Measurements from ENCODE around the gene UBE2I.
"Not testable (repeated sequence)": the region's sequence is repeated elsewhere in the genome, so short reads cannot be mapped to it uniquely, and the experiment has no call there.

Gene UBE2I

DNA sequence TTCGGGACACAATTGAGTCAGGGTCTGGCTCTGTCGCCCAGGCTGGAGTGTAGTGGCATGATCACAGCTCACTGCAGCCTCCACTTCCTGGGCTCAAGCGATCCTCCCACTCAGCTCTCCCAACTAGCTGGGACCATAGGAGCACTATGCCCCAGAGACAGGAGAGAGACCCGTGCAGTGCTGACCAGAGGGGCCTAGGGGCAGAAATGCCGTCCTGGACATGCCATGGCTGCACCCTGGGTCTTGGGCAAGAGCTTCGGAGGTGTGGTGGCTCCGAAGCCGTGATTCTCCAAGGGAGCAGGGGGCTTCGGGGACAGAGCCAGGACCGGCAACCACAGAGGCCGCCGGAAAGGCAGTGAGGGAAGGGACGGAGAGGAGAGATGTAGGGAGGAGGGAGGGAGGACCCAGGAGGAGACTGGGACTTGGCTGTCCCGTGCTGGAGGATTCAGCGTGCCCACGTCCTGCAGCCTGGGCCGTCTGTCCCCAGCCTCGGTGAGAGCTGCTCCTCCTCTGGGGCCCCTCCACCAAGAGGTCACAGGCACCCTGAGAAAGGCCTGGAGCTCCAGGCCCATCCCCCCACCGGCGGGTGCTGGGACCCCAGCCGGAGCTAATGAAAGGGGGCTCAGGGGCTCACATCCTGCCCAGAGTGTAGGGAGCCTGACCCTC lies 31.7 kb upstream of the UBE2I start:
- no peak for DNase-seq

- DNase-seq, result no peak
Observed at GRCh38 chr16:1278477-1278876, 31.0 kb upstream of the UBE2I start.

DNA sequence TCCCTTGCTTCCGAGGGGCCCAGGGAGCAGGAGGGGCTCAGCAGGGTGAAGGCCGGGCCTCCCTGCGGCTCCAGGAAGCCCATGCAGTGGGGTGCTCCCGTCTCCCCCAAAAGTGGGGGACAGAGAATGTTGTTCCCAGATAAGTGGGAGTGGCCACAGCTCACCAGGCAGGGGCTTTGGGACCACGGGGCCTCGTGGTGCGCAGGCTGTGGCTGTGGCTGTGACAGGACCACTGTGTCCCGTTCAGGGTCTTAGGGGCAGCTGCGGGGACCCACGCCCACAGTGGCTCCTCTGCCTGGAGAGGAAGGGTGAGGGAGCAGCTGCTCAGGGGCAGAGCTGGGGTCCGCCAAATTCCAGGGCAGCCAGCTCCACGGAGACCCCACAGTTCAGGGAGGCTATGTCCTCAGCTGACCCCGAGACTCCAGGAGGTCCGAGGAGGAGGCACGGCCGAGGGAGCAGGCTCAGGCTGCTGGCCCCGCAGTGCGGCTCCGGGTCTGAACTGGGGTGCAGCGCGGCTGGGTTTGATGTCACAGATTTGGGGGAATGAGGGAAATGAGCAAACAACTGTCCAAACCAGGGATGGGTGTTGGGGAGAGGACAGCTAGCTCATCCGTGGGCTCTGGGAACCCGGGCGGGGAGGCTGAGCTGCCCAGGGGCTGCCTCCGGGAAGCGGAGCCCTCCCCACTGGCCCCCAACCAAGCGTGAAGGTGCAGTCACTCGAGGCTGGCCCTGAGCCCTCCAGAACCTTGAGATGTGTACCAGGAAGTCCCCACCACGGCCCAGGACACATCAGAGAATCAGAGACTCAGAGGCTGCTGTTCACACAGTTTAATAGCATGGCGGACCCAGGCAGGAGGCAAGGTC lies 30.1 kb upstream of the UBE2I start:
- no peak for DNase-seq

- no peak for DNase-seq
Observed at GRCh38 chr16:1279945-1280589, 29.4 kb upstream of the UBE2I start.

DNA sequence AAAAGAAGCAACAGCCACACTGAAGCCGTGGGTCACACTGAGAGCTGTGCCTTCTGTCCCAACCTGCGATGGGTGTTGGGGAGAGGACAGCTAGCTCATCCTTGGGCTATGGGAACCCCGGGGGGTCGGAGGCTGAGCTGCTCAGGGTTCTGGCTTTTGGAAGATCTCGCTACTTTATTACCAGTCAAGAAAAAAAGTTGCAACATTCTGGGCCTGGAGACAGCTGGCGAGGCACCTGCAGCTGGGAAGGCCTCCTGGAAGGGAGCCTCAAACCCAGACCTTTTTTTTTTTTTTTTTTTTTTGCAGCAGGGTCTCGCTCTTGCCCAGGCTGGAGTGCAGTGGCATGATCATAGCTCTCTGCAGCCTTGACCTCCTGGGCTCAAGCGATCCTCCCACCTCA lies 28.7 kb upstream of the UBE2I start:
- DNase-seq, result no peak

DNA sequence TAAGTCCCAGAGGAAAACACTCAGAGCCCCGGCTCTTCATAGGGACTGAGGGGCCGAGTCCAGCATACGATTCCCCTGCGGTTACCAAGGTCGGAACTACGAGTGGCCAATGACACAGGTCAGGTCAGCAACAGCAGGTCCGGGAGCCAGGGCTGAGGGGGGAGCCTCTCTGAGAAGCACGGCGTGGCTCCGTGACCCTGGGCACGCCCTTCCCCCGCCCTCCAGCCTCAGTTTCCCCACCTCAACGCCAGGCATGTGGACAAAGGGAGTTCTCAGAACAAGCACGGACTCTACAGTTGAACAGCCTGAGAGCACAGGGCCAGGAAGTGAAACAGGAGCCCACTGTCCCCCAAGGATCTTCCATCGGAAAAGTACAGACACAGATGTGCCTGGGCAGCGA lies 27.9 kb upstream of the UBE2I start:
- no peak for DNase-seq

GRCh38 chr16:1282324-1282973 lies 27.0 kb upstream of the UBE2I start:
- no peak for DNase-seq

GRCh38 chr16:1283296-1283695 lies 26.1 kb upstream of the UBE2I start:
- DNase-seq, result no peak

DNA sequence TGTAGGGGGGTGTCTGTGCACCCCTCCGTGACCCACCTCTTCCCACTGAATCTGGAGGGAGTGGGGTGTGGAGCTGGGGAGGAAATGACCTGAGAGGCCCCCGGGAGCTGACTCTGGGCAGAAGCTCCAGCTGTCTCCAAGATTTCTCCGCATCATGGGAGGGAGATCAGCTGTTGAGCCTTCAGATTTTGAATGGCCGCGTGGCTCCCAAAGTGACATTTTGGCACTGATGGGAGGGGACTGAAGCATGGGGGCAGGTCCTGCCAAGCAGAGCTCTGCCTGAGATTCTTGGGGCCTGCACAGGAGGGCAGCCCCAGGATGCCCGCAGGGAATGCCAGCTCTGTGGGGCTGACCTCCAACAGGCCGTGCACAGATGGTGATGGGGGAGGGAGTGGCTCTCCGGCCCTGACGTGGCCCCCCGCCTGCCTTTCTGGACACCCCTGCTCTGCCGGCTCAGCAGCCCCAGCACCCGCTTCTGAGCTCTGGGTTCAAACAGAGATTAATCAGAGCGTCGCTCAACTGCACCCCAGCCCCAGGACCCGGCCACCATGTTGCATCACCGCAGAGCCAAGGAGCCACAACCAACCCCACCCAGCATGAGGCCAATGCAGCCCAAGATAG lies 25.3 kb upstream of the UBE2I start:
- DNase-seq, result no peak

DNA sequence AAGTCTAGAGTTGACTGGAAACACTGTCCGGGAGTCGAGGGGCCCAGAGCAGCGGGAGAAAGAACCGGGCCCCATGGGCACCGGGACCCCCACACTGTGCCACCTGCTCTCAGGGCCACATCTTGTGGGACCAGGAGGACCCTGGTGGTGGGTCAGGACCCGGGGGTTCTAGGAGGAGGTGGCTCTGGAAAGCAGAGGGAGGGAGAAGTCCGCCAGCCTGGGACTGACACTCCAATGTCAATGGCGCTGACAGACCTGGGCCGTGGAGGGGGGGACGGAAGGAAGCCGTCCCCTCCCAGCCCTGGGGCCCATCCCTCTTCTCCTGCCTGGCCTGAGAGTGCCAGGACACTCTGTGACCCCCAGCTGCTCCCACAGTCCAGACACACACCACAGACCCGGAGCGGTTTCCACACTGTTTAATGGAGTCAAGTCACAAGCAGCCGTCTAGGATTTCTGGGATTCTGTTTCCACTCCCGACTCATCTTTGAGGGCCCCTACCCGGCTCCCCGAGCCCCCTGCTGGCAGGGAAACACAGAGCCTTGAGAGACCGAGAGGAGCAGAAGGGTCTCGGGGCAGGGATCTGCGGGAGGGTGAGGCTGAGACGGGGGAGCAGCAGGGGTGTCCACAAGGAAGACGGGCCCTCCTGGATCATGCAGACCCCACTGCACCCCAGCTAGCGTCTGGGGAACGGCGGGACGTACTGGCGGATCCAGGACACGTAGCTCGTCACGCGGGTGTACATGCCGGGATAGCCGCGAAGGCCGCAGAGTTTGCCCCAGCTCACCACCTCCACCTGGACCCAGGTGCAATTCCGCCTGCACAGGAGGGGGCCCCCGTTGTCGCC lies 23.5 kb upstream of the UBE2I start:
- DNase-seq, result no peak

DNA sequence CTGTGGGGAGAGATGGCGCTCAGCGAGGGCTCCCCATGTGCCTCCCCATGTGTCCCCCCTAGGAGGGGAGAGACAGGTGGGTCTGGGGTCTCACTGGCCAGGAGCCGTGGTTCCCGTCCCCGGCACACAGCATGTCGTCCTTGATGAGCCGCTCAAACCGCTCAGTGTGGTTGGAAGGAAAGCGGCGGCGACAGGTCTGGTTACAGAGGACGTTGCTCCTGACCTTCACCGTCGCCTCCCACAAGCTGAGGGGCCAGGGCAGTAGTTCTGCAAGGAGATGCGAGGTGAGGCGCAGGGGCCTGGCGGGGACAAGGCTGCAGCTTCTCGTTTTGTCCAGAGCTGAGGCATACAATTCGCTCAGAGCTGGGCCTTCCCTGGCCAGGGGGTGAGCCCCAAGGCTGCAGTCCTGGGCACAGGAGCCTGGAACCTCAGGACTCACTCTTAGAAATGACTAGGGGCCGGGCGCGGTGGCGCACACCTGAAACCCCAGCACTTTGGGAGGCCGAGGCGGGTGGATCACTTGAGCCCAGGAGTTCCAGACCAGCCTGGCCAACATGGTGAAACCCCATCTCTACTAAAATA lies 22.8 kb upstream of the UBE2I start:
- DNase-seq, result no peak

DNA sequence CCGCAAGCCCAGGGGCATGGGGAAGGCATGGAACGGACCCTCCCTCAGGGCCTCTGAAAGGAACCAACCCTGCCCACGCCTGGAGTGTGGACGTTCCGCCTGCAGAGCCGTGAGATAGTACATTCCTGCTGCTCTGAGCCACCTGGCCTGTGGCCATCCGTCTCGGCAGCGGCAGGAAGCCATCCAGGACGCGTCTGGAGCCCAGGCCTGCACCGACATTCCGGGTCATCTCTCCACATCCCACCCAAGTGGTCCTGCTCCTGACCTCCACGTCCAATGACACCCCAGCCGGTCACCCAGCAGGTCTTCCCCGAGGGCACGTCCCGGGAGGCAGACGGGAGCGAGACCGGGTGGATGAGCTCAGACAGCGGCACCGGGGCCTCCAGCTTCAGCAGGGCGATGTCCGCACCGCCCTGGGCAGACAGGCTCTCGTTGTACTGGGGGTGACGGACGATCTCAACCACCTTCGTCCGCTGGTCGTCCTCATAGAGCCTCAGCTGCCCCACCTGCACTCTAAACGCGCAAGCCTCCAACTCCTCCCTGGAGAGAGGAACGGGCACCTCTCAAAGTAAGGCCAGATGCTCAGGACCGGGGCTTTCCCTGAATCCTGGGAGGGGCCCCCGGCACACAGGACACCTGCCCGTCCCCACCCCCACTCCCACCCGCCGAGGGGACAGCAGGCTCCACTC lies 21.3 kb upstream of the UBE2I start:
- no peak for DNase-seq

DNA sequence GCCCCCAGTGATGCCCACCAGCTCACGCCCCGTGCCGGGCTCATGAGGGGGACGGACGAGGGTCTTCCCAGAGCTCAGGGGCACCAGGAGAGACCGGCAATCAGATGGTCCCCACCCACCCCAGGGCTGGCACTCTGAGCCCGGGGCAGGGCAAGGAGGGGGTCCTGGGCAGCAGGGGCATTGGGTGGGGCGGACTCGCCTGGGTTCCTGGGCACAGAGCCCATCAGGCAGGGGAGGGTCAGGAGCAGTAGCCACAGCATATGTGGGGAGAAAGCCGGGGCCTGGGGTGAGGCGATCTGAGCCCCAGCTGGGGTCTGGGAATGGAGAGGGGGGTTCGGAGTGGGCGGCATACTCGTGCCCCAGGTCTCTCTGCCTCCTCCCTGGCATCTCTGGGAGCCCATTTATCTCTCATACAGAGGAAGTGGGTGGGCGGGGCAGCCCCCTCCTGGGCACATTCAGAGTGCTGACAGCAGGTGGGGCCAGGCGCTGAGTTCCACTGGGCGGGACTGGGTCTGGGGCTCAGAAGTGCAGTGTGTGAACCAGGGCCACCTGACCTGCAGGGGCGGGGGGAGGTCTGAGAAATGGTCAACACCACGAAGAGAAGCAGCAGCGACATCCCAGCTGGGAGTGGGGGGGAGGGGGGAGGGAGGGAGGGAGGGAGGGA lies 20.5 kb upstream of the UBE2I start:
- peak; percentile 68 for DNase-seq

DNA sequence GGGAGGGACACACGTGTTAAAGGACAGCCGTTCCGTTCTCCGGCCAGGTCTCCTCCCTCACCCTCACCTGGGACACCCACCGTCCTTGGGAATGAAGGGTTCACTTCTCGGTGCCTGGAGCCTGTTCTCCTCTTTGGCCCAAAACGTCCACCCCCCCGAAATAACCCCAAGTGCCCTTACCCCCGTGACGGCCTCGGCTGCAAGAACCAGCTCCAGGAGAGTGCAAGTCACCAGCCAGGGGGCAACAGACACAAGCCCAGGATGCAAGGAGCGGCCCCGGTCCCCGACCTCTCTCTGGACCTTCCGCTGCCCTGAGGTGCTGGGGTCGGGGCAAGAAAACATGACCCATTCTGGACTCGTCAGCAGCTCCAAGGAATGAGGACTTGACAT lies 20.0 kb upstream of the UBE2I start:
- DNase-seq, result no peak

- DNase-seq, result no peak
Observed at GRCh38 chr16:1290063-1290501, 19.4 kb upstream of the UBE2I start.

GRCh38 chr16:1290860-1291575 lies 18.4 kb upstream of the UBE2I start:
- no peak for DNase-seq

GRCh38 chr16:1291576-1291974 lies 17.9 kb upstream of the UBE2I start:
- peak; percentile 69 for DNase-seq

DNA sequence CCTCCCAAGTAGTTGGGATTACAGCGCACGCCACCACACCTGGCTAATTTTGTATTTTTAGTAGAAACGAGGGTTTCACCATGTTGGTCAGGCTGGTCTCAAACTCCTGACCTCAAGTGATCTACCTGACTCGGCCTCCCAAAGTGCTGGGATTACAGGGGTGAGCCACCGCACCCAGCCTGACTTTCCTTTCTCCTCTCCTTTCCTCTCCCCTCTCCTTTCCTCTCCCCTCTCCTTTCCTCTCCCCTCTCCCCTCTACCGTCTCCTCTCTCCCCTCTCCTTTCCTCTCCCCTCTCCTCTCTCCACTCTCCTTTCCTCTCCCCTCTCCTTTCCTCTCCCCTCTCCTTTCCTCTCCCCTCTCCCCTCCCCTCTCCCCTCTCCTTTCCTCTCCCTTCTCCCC lies 17.2 kb upstream of the UBE2I start:
- DNase-seq, result not testable (repeated sequence)

DNA sequence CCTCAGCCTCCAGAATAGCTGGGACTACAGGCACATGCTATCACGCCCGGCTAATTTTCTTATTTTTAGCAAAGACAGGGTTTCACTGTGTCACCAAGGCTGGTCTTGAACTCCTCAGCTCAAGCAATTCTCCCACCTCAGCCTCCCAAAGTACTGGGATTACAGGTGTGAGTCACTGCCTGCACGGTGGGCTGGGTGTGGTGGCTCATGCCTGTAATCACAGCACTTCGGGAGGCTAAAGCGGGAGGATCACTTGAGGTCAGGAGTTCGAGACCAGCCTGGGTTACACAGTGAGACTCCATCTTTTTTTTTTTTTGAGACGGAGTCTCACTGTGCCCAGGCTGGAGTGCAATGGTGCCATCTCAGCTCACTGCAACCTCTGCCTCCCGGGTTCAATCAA lies 16.6 kb upstream of the UBE2I start:
- not testable (repeated sequence) for DNase-seq
